ENCODE data around the gene MYH14. TPM values are rescaled to one million over a fixed set of nuclear protein-coding genes. Genes with fewer than 3 reads are reported as not detected.

The MYH14 gene
- total and polyA plus RNA-seq, 9 of the 15 experiments (the other 6 are each of a cell fraction or from before 2014, with no cell fraction given): 0.04 to 0.86 (median 0.19) TPM; not detected in 2

DNA sequence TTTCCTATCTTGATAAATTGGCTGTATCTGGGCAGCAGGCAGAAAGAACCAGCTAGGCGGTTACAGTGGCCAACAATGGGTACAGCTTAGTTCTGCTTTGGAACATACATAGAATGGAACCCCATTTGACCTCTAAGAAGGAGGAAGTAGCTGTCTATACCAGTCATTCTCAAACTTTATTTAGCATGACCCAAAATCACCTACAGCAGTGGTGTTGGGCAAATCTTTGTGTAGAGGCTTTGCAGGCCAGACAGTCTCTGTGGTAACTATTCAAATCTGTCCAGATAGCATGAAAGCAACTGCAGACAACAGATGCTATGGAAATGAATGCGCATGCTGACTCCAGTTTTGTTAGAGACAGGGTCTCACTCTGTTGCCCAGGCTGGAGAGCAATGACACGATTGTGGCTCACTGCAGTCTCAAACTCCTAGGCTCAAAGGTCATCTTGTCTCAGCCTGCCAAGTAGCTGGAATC is 137.7 kb downstream of the MYH14 start:
- Histone ChIP-seq H3K27me3 (ENCODE audit: control insufficient read depth in 2 of 2, insufficient read depth in 2 of 2, low read length in 2 of 2) (no peaks in the 10 kb centered on the region), H3K27ac (ENCODE audit: extremely low read depth, low read depth, low read length) (no peak overlapping the region), H3K4me3 (no peak overlapping the region), H2AFZ (ENCODE audit: low read depth, low read length) (no peak overlapping the region), H3K79me2 (ENCODE audit: control insufficient read depth, insufficient read depth, low read length) (no peaks in the 10 kb centered on the region), H3K9me1 (ENCODE audit: control insufficient read depth, insufficient read depth, low read length) (no peaks in the 10 kb centered on the region), H3K9me3 (replicated peaks; ENCODE audit: control insufficient read depth, insufficient read depth, low read depth, low read length) (no peaks in the 10 kb centered on the region; the same call in 1 of the 2 replicates), H3K36me3 (ENCODE audit: control insufficient read depth, insufficient read depth, low read length) (no peaks in the 10 kb centered on the region; the same call in 2 of the 3 replicates), H3K9ac (ENCODE audit: insufficient read depth in 1 of 2, low read depth in 2 of 2, low read length in 2 of 2) (no peak overlapping the region), H3K4me1 (replicated peaks in 1 of 2; ENCODE audit: control insufficient read depth in 2 of 2, insufficient read depth in 2 of 2, low read length in 2 of 2) (peaks cover 0 to 3% of the 10 kb centered on the region in 2 experiments; a peak in 2 of 5 replicates), H4K20me1 (replicated peaks; ENCODE audit: control insufficient read depth, insufficient read depth, low read length) (no peaks in the 10 kb centered on the region), H3K4me2 (ENCODE audit: insufficient read depth, low read length) (no peak overlapping the region)
- DNase-seq (ENCODE audit: extremely low read depth in 1 of 4, low spot score in 3 of 4): no peak
- in situ Hi-C loops (cut with MboI) (no loop called here), intact Hi-C loops (cut with micrococcal nuclease) (no loop called here)
- no peak for ATAC-seq
- TF ChIP-seq ZNF121 (CRISPR knock-in tag; conservative IDR thresholded peaks at IDR 0.05): peak; percentile 79
- TF ChIP-seq, protein P1, sequence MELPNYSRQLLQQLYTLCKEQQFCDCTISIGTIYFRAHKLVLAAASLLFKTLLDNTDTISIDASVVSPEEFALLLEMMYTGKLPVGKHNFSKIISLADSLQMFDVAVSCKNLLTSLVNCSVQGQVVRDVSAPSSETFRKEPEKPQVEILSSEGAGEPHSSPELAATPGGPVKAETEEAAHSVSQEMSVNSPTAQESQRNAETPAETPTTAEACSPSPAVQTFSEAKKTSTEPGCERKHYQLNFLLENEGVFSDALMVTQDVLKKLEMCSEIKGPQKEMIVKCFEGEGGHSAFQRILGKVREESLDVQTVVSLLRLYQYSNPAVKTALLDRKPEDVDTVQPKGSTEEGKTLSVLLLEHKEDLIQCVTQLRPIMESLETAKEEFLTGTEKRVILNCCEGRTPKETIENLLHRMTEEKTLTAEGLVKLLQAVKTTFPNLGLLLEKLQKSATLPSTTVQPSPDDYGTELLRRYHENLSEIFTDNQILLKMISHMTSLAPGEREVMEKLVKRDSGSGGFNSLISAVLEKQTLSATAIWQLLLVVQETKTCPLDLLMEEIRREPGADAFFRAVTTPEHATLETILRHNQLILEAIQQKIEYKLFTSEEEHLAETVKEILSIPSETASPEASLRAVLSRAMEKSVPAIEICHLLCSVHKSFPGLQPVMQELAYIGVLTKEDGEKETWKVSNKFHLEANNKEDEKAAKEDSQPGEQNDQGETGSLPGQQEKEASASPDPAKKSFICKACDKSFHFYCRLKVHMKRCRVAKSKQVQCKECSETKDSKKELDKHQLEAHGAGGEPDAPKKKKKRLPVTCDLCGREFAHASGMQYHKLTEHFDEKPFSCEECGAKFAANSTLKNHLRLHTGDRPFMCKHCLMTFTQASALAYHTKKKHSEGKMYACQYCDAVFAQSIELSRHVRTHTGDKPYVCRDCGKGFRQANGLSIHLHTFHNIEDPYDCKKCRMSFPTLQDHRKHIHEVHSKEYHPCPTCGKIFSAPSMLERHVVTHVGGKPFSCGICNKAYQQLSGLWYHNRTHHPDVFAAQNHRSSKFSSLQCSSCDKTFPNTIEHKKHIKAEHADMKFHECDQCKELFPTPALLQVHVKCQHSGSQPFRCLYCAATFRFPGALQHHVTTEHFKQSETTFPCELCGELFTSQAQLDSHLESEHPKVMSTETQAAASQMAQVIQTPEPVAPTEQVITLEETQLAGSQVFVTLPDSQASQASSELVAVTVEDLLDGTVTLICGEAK (IDR thresholded peaks at IDR 0.05): peak; percentile 67; the same call in 1 of the 2 replicates
- TF ChIP-seq, protein P1 (CRISPR knock-in tag; IDR thresholded peaks at IDR 0.05): no peak
- TF ChIP-seq RCOR1 (IDR thresholded peaks at IDR 0.05; ENCODE audit: borderline replicate concordance in 1 of 2, low read depth in 2 of 2, low read length in 2 of 2): no peak
- TF ChIP-seq RBM25 (IDR thresholded peaks at IDR 0.05; ENCODE audit: low read depth, low read length, severe bottlenecking): peak; percentile 7
- no peak for TF ChIP-seq FOXA1 (IDR thresholded peaks at IDR 0.05; ENCODE audit: borderline replicate concordance)
- no TSS peak for BruUV-seq (replicated peaks)
- ChIA-PET CTCF (ENCODE audit: low intra/inter-chr PET ratio) (no interaction called here), POLR2A (interaction anchor here (1.1 kb wide), 1 partner anchor 17 kb away, joined by 3 read pairs; no protein-coding TSS in a partner anchor)
- no peak for FAIRE-seq
- 69% methylated on average over 3 of the region's 3 CpGs for WGBS (ENCODE audit: insufficient coverage, low coverage, missing lambda C conversion rate)

All from K562 (cell line).